Fibroblast of villous mesenchyme (primary cell): ENCODE results near the gene RAB31. TPM values are rescaled to one million over a fixed set of nuclear protein-coding genes. Genes with fewer than 3 reads are reported as not detected.
A peak's percentile ranks its signal among the peaks of the same experiment; 100 is the strongest.

Experiments used
- DNase-seq: peaks from one replicate; pipeline ENCODE4 v3.0.0-alpha.2; 2010; ENCODE audit warnings: low read depth
- H3K4me3 ChIP-seq: 2 replicates; pipeline ENCODE4 v1.5.1; 2011; ENCODE audit warnings: low read depth, mild to moderate bottlenecking, low read length
- CTCF ChIP-seq: IDR thresholded peaks from 2 replicates; pipeline ENCODE4 v1.5.1; 2012; ENCODE audit warnings: low read depth, mild to moderate bottlenecking, low read length; ENCODE audit not compliant: insufficient read depth
- total RNA-seq: library from RNA; depleted of rRNA; stranded (reverse); fragments of >200 nt; gene quantifications from 2 replicates; pipeline ENCODE4 v1.2.3, GENCODE V29; 2012

The RAB31 gene
- total RNA-seq, 1 donor, result 34.5 TPM

- H3K4me3 ChIP-seq, result no peak overlapping the region
- DNase-seq, result no peak
- TF ChIP-seq CTCF, result peak; percentile 56
Observed at GRCh38 chr18:9792565-9793245, 84.6 kb downstream of the RAB31 start.

GRCh38 chr18:9796011-9796410 lies 87.9 kb downstream of the RAB31 start:
- TF ChIP-seq CTCF, result no peak
- DNase-seq, result no peak
- no peak overlapping the region for H3K4me3 ChIP-seq

- TF ChIP-seq CTCF, result no peak
- DNase-seq, result no peak
- no peak overlapping the region for H3K4me3 ChIP-seq
Observed at GRCh38 chr18:9796935-9797549, 88.9 kb downstream of the RAB31 start.

GRCh38 chr18:9802175-9803062 lies 94.3 kb downstream of the RAB31 start:
- no peak for TF ChIP-seq CTCF
- no peak for DNase-seq
- no peak overlapping the region for H3K4me3 ChIP-seq

- peak; percentile 76 for DNase-seq
- no peak for TF ChIP-seq CTCF
- H3K4me3 ChIP-seq, result no peak overlapping the region
Observed at GRCh38 chr18:9803063-9803697, 95.1 kb downstream of the RAB31 start.

GRCh38 chr18:9803698-9804516 lies 95.8 kb downstream of the RAB31 start:
- TF ChIP-seq CTCF, result no peak
- H3K4me3 ChIP-seq, result no peak overlapping the region
- no peak for DNase-seq
